HG03432 (cell line): ENCODE measurements around the gene UPK1B.
"Not testable (repeated sequence)": the region's sequence is repeated elsewhere in the genome, so short reads cannot be mapped to it uniquely, and the experiment has no call there.

Source experiments
- ATAC-seq: cut with Tn5 transposase; IDR thresholded peaks from one replicate; pipeline ENCODE4 v1.9.1; 2021; ENCODE audit warnings: mild to moderate bottlenecking, moderate library complexity; ENCODE audit not compliant: unreplicated experiment

Gene UPK1B

DNA sequence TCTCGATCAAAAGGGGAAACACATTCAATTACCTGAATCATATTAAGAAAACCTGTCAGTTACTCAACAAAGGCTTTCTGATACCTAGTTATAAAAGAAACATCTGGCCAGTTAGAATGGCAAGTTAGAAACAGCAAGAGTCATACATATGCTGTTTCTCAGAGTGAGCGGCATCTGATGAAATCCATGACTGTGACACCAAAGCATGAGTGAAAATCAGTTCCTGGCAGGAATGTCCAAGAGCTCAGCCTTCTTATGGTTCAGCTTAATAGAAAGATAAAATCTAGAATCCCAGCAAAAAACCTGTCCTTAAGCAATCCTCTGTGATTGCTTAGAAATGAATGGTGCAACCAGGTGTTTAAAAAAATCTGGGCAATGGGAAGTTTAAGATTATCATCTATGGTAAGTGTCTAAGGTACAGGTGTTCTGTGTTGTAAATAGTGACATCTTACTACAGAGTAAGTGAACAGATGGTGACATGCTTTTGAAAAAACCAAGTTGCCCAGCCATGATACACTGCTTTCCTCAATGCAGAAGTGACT lies 48.5 kb downstream of the UPK1B start:
- ATAC-seq: no peak

DNA sequence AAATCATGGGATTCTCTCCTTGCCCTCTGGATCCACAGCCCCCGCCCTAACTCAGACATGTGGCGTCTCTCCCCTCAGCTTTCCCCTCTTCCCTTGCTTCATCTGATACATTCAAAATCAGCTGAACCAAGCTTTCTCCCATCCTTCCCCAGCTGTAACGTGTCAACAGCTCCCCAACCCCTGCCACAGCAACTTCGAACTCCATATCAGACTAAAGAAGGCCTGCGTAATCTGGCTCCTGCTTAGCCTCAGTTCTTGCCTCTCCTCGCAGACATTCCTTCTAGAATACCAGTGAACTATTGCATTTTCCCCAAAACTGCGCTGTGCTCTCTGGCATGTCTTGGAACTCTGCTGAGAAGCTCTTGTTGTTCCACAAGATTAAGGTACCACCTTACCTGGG lies 49.0 kb downstream of the UPK1B start:
- ATAC-seq: no peak

DNA sequence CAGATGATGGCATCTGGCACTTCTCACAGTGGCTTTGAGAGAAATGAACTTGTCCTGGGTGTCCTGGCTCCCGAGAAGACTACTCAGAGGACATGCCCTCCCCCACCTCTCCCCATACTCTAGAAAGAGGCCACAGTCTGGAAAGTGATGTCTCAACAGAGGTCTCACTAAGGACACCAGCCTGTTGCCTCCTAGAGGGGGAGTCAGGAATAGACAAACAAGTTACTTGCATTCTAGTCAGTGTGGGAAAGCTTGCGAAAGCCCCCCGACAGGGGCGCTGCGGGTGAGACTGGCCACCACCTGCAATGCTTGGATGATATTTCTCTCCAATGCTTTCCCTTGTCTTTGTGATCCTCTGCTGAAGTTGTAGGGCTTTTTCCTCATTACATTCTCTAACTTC lies 50.1 kb downstream of the UPK1B start:
- ATAC-seq: no peak

DNA sequence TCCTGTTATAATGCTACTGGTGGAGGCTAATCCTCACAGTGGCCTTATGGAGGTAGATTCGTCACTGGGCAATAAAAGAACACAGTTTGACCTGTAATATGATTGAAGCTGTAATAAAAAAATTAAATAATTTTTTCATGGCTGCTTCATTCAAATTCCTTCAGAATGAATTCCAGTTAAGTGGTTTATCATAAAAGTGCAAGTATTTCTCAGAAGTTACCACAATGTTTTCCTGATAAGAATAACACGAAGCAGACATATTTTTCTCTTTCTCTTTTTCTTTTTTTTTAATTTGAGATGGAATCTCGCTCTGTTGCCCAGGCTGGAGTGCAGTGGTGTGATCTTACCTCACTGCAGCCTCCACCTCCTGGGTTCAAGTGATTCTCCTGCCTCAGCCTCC lies 51.7 kb downstream of the UPK1B start:
- no peak for ATAC-seq

DNA sequence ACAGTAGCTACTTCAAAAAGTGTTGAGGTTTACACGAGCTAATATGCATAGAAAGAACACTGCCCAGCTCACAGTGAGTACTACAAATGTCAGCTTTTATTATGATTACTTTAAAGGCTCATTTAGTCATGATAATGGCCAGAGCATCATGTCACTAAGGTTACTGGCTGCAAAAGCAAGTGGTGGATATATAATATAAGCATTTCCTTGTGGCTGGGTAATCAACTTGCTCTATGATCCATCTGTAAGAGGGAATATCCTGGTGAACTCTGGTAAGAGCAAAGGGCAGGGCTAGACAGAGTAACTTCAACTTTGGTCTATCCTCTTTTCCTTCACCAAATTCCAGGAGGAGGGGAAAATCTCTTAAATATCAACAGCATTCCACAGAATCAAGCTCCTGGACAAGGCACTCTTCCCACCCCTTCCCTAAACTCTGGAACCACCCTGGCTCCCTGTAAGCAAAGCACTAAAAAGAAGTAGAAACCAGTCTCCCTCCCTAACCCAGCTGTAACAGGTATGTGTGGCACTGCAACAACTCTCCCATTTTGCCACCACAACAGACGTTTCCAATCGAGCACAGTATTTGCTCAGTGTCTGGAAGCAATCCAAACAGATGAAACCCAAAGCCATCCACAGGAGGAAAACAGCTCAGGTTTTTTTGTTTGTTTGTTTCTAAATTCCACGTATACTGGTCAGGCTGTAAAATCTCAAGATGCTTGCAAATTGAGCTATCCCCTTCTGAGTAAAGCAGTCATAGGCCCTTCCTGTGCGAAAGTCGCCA lies 53.9 kb downstream of the UPK1B start:
- ATAC-seq: no peak

DNA sequence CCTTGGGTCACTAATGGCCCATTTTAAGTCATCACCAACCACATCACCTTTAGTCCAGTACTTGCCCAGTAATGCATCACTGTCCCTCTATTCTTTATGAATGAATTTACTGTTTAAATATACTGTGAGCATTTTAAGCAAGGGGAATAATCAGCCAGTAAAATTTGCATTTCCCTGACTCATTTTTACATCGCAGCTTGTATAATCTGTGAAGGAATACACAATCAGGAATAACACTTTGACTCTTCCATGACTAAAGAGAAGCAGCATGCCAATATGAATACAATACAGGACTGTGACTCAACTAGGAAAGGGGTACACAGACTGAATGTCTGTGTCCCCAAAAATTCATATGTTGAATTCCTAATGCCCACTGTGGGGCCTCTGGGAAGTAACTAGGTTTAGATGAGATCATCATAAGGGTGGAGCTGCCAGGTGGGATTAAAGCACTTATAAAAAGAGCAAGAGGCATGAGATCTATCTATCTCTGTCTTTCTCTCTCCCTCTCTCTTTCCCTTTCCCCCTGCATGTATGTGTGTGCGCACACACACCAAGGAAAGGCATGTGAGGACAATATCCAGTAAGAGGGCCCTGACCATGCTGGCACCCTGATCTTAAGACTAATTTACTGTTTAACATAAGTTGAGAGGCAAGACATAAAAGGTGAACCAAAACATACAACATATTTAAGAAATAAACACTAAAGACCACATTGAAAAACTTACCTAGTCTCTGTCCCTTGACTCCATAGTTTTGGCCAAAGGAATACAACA lies 55.2 kb downstream of the UPK1B start:
- no peak for ATAC-seq

DNA sequence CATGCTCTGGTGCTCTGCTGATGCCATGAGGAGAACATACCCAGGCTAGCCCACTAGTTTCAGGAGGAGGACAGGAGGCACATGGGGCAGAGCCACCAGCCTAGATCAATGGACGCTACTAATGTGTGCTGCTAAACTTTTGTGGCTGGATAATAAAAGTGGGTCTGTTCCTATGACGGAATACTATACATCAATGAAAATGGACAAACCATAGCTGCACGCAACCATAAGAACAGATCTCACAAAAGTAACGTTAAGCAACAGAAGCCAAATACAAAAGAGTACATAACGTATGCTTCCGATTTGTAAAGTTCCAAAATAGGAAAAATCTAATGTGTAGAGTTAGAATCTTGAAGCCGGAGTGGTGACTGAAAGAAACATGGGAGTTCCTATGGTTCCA lies 55.8 kb downstream of the UPK1B start:
- ATAC-seq: no peak

DNA sequence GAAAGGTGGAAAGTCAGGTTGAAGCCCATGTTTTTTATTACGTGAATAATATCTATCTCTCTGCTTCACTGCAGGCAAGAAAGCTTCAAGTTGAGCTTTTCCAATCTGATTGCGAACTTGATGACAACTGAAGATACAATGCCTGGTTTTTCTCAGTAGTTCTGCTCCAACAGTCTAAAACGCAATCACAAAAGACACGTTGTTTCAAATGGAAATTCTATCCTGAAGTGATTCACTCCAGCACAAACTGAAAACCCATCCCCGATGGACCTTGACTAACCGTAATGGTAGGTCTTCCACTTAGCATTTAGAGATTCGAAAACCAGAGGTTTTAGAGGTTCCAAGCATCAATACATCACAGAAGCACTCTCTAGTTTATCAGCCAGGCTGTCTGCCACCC lies 56.7 kb downstream of the UPK1B start:
- no peak for ATAC-seq

DNA sequence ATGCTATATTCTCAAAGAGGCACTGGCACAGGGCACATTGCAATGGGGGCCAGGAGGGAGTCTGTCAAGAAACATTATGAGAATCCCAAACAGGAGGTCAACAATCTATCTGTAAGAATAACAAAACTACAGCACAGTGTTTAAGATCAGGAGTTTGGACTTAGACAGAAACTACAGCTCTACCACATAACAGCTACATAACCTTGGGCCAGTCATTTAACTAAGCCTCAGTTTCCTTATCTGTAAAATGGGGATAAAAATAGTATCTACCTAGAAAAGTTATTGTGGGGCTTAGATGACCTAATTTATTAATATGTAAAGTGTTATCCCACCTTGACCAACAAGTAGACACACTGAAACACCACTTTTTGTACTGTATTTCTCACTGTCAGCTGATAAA lies 57.3 kb downstream of the UPK1B start:
- ATAC-seq: no peak

DNA sequence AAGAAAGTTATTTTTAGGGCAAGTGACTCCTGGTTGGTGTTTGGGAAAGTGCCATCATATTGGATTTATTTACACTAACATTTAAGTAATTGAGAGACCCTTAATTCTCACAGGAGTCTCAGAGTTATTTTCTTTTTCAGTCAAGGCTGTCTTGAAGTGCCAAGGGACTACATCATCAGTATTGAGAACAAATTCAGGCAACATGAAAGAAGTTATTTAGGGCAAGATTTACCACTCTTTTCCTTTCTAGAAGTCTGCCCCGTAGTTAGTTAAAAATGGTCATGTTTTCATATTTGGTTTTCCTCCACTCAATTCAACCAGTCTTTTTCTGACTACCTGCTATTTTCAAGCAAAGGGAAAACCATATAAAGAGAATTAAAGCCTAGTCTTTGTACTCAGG lies 61.2 kb downstream of the UPK1B start:
- ATAC-seq: no peak

DNA sequence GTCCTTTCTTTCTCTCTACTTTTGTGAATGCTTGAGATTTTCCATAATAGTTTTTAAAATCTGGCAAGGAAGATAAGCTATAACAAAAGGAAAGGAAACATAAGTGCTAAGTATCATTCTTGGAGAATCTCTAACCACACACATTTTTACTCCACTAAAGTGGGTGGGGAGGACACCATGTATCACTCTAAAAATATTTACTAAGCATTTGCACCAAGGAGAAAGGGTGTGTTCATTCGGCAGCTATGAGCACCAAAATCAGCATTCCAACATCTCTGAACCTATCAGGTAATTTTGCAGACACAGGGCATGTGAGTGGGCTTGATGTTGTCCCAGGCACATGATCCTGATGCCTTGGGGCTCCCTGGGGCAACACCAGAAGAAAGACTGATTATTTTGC lies 61.8 kb downstream of the UPK1B start:
- ATAC-seq: no peak

DNA sequence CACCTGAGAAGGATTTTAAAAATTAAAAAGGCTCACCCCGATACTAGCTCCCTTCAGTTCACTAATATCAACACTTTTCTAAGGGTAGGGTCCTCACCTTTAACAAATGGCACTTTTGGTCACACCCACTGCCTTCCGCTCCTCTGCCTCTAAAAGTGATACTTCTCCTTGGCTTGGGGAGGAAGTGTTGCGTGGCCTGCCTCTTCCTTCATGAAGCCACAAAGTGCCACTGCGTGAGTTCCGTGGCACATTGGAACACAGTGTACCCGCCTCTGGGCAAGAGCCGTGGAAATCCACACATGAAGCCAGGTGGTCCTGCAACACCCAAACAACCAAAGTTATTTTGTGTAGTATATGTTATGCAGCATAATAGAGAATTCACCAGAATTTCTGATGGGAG lies 63.4 kb downstream of the UPK1B start:
- ATAC-seq: no peak

DNA sequence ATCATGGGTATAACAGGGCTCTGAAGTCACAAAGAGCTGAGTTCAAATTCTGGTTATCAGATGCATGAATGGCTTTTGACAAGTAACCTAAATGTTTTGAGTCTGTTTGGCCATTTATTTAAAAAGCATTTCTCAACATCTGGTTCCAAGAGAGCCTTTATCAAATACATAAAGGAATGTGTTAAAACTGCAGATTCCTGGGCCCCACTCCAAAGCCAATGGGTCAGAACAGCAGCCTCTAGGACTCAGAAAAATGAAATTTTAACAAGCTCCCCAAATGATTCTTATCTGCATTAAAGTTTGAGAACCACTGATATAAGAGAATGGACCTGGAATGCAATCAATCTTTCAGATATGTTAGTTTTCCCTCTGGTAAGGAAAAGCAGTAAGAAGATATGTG lies 63.9 kb downstream of the UPK1B start:
- ATAC-seq: no peak

DNA sequence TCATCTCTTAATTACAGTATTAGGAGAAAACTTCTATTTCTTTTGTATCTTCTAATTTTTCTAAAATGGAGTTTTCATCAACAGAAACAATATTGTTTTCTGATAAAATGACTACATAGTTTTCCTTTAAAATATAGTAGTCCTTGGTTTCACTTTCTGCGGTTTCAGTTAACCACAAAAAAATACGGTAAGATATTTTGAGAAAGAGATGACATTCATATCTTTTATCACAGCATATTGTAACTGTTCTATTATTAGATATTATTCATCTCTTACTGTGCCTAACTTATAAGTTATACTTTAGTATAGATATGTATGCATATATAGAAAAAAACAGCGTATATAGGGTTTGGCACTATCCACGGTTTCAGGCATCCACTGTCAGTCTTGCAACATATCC lies 65.0 kb downstream of the UPK1B start:
- no peak for ATAC-seq

DNA sequence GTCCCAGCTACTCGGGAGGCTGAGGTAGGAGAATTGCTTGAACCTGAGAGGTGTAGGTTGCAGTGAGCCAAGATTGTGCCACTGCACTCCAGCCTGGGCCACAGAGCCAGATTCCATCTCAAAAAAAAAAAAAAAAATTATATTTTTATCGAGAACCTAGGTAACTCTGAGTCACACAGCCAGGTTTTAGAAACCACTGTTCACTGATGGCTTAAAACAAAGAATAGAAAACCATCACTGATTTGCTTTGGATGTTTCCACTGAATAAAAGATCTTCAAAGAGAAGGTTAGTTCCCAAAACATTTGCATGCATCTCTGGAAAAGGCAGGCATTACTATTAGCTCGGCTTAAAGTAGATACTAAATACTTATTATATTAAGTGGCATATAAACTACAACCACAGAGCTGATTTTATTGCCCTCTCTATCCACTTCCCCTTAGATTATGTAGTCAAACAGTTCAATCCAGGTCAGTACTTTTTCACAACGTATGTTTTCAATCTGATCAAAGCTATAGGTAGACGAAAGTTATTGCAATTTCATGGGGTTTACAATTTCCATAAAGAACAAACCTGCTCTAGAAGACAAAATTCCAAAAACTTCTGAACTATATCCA lies 65.9 kb downstream of the UPK1B start:
- ATAC-seq: no peak

DNA sequence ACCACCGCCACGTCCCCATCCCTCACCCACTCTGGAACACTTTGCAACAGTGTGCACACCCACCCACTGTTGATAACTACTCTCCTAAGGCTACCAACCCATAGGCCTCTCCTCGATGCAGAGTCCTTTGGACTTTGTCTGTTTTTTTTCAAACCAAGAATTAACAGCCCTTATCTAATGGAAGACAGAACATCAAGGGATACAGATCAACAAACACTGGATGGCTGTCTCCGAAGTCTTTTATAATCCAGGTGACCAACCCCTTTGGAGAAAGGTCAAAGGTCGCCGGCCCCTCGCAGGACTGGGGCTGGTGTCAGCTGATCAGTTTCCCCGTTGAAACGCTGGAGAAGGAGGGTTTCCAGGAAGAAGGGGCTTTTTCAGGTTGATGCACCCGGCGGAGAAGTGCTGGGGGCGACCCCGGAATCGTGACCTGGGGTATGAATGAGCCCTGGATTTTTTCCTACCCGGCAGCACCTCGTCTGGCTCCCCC lies 66.7 kb downstream of the UPK1B start:
- peak; percentile 22 for ATAC-seq

DNA sequence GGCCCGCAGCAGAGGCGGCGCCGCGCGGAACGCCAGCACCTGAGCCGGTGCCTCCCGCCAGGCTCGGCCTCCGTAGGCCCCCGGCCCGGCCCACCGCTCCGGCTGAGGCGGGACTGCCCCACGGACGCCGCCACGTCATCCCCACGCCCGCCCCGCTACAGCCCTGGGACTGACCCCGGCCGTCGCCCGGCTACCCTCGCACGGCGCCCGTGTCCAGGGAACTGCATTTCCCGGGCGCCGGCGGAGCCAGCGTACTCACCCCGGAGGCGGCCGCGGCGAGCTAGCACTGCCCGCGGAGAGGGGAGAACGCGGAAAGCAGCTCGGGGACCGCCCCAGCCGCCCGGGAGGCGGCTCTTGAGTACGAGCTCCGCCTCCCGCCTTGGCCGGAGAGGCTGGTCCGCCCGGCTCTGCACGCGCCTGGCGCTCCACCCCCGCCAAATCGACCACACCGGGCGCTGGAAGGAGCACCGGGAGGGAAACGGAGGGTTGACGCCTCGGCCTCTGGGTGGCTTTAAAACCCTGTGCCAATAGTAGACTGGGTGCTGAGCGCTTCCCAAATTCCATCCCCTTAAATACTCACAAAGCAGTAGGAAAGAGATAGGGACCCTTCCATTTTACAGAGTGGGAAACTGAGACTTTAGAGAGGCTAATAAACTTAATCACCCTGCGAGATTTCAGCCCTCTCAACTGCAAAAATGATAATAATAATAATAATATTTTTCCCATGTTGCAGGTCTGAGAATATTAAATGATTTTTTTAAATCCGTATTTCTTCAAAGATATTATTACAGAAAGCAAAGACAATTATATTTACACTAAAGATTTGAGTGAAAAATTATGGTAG lies 67.4 kb downstream of the UPK1B start, which contains the start of gene B4GALT4:
Gene B4GALT4, minus strand, starts transcription at position 288 of the 844 bp plus-strand sequence. CDS start 10,779 bp downstream, outside the sequence.
- peak; percentile 90 for ATAC-seq

DNA sequence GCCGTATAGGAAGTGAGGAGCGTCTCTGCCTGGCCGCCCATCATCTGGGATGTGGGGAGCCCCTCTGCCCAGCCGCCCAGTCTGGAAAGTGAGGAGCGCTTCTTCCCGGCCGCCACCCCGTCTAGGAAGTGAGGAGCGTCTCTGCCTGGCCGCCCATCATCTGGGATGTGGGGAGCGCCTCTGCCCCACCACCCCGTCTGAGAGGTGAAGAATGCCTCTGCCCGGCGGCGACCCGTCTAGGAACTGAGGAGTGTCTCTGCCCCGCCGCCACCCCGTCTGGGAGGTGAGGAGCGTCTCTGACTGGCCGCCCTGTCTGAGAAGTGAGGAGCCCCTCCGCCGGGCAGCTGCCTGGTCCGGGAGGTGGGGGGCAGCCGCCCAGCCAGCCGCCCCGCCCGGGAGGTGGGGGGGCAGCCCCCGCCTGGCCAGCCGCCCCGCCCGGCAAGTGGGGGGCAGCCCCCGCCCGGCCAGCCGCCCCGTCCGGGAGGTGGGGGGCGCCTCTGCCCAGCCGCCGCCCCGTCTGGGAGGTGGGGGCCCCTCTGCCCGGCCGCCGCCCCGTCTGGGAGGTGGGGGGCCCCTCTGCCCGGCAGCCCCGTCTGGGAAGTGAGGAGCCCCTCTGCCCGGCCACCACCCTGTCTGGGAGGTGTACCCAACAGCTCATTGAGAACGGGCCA lies 69.1 kb downstream of the UPK1B start:
- not testable (repeated sequence) for ATAC-seq

DNA sequence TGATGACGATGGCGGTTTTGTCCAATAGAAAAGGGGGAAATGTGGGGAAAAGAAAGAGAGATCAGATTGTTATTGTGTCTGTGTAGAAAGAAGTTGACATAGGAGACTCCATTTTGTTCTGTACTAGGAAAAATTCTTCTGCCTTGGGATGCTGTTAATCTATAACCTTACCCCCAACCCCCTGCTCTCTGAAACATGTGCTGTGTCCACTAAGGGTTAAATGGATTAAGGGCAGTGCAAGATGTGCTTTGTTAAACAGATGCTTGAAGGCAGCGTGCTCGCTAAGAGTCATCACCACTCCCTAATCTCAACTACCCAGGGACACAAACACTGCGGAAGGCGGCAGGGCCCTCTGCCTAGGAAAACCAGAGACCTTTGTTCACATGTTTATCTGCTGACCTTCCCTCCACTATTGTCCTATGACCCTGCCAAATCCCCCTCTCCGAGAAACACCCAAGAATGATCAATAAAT lies 69.7 kb downstream of the UPK1B start:
- not testable (repeated sequence) for ATAC-seq

DNA sequence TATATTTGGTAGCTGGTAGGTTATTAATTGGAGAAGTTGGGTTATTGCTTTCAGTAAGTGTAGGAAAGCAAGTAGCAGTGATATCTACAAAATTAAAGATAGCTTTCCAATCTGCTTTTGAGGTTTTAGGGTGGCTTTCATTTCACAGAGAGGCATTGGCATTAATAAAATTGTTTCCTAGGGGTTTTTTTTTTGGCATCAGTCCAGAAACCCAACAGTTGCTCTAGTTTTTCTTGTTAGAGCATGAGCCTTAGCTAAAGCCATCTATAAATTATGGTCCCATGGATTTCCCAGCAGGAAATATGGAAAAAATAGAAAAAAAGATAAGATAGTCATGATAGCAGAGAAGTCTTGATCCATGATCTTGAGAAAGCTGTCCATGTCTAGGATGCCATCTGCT lies 70.3 kb downstream of the UPK1B start:
- ATAC-seq: no peak
